Fibroblast of lung (primary cell): Measurements from ENCODE around the gene WNK2. TPM values are rescaled to one million over a fixed set of nuclear protein-coding genes. Genes with fewer than 3 reads are reported as not detected.

ENCODE experiments used
- DNase-seq, 2 donors: peaks; one replicate each; pipeline versions ENCODE4 v3.0.0 to v3.0.0-alpha.2; 2010; ENCODE audit warnings: low read depth in 2 of 2
- H2AFZ ChIP-seq: 2 replicates; pipeline ENCODE4 v1.5.1; 2012; ENCODE audit warnings: low read length, control low read depth, inconsistent platforms
- H3K27ac ChIP-seq: 2 replicates; pipeline ENCODE4 v1.5.1; 2011; ENCODE audit warnings: low read length, control low read depth; ENCODE audit not compliant: insufficient read depth
- H3K27me3 ChIP-seq: 2 replicates; pipeline ENCODE4 v1.5.1; 2011; ENCODE audit warnings: mild to moderate bottlenecking, low read length; ENCODE audit not compliant: control insufficient read depth, insufficient read depth
- H3K36me3 ChIP-seq: 2 replicates; pipeline ENCODE4 v1.5.1; 2011; ENCODE audit warnings: low read length; ENCODE audit not compliant: control insufficient read depth, insufficient read depth
- H3K4me1 ChIP-seq: 2 replicates; pipeline ENCODE4 v1.5.1; 2011; ENCODE audit warnings: low read length; ENCODE audit not compliant: control insufficient read depth, insufficient read depth; ENCODE audit errors: extremely low read depth
- H3K4me2 ChIP-seq: 2 replicates; pipeline ENCODE4 v1.5.1; 2011; ENCODE audit warnings: low read length, control low read depth; ENCODE audit not compliant: insufficient read depth; ENCODE audit errors: extremely low read depth
- H3K4me3 ChIP-seq, 4 experiments: fragments of 200-600 bp in 1 of 4; sonication (generic) in 1 of 4; replicated peaks in 1 of 4; 2 replicates each; pipeline ENCODE4 v1.5.1; 2011 to 2016; ENCODE audit warnings: low read length in 4 of 4, low read depth in 3 of 4, mild to moderate bottlenecking in 3 of 4, control low read depth in 2 of 4, inconsistent platforms in 1 of 4, mixed read lengths in 1 of 4; ENCODE audit not compliant: insufficient read depth in 1 of 4; ENCODE audit errors: control extremely low read depth in 1 of 4
- H3K79me2 ChIP-seq: 2 replicates; pipeline ENCODE4 v1.5.1; 2012; ENCODE audit warnings: mild to moderate bottlenecking, low read length, inconsistent platforms; ENCODE audit not compliant: control insufficient read depth, insufficient read depth
- H3K9ac ChIP-seq: 2 replicates; pipeline ENCODE4 v1.5.1; 2011; ENCODE audit warnings: mild to moderate bottlenecking, low read length, control low read depth; ENCODE audit not compliant: insufficient read depth
- H3K9me3 ChIP-seq: 2 replicates; pipeline ENCODE4 v1.5.1; 2012; ENCODE audit warnings: low read depth, low read length; ENCODE audit not compliant: control insufficient read depth, insufficient read depth
- H4K20me1 ChIP-seq: 2 replicates; pipeline ENCODE4 v1.5.1; 2011; ENCODE audit warnings: low read length; ENCODE audit not compliant: control insufficient read depth, insufficient read depth; ENCODE audit errors: extremely low read depth
- EZH2 ChIP-seq: IDR thresholded peaks from 2 replicates; pipeline ENCODE4 v1.5.1; 2012; ENCODE audit warnings: low read length, control low read depth, mild to moderate bottlenecking; ENCODE audit errors: missing control alignments
- polyA plus RNA-seq, 2 donors: library from polyadenylated mRNA; depleted of rRNA in 1 of 2; stranded (reverse) in 1 of 2; unstranded in 1 of 2; fragments of >200 nt; gene quantifications; 2 replicates each; pipeline ENCODE4 v1.2.1, GENCODE V29; 2011 to 2012; ENCODE audit warnings: missing spikeins in 1 of 2
- total RNA-seq: library from RNA; depleted of rRNA; stranded (reverse); fragments of >200 nt; gene quantifications from 2 replicates; pipeline ENCODE4 v1.2.1, GENCODE V29; 2014
- TF ChIP-seq, protein P1 (sequence below), 2 donors: IDR thresholded peaks in 1 of 2; conservative IDR thresholded peaks in 1 of 2; 1 replicate in 1 of 2; 2 replicates in 1 of 2; pipeline ENCODE4 v1.5.1; 2011 to 2012; ENCODE audit warnings: low read length in 2 of 2, control low read depth in 1 of 2, inconsistent platforms in 1 of 2, low read depth in 1 of 2, mild to moderate bottlenecking in 1 of 2

Gene WNK2
- total and polyA plus RNA-seq, 2 donors (not counting 1 experiment from before 2014, with no cell fraction given) = not detected

DNA sequence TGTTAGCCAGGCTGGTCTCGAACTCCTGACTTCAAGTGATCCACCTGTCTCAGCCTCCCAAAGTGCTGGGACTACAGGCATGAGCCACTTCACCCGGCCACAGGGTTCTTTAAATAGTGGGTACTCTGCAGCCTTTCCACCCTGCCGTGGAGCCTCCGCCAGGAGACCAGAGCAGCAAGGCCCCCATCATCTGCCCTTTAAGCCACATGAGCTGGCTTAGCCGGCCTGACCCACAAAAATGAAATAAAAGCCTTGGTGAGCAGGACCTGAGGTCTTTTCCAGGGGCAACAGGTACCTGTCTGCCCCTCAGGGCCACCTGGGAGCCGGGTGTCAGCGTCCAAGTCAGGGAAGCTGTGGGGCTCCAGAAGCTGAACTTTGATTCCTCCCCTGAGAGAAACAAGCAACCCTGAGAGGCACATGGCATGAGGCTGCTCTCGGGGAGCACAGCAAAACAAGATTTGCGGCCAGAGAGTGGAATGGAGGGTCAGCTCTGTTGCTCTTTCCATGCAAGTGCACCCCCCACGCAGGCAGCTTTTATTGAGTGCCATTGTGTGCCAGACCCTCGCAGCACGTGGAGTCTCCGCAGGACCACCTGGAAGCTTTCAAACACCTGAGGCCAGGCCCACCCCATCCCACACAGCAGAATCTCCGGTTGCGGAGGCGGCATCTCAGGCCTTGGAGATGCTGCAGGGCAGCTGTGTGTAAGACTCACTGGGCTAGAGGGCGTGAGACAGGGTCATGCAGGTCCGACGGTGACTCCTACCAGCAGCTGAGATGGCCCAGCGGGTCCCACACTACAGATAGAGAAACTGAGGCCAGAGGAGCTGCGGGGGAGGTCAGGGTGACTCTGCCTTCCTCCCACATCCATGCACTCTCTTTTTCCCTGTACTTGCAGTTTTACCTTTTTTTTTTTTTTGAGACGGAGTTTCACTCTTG lies 4.8 kb upstream of the WNK2 start:
- Histone ChIP-seq H3K27me3 (peaks cover 11% of the 10 kb centered on the region), H2AFZ (no peak overlapping the region), H3K27ac (no peak overlapping the region), H3K4me3 (no peak overlapping the region), H3K9me3 (no peaks in the 10 kb centered on the region), H3K9ac (no peak overlapping the region), H3K4me2 (no peak overlapping the region), H4K20me1 (no peaks in the 10 kb centered on the region), H3K4me1 (no peaks in the 10 kb centered on the region), H3K79me2 (no peaks in the 10 kb centered on the region), H3K36me3 (no peaks in the 10 kb centered on the region)
- DNase-seq = no peak
- no peak for TF ChIP-seq EZH2
- TF ChIP-seq, protein P1, sequence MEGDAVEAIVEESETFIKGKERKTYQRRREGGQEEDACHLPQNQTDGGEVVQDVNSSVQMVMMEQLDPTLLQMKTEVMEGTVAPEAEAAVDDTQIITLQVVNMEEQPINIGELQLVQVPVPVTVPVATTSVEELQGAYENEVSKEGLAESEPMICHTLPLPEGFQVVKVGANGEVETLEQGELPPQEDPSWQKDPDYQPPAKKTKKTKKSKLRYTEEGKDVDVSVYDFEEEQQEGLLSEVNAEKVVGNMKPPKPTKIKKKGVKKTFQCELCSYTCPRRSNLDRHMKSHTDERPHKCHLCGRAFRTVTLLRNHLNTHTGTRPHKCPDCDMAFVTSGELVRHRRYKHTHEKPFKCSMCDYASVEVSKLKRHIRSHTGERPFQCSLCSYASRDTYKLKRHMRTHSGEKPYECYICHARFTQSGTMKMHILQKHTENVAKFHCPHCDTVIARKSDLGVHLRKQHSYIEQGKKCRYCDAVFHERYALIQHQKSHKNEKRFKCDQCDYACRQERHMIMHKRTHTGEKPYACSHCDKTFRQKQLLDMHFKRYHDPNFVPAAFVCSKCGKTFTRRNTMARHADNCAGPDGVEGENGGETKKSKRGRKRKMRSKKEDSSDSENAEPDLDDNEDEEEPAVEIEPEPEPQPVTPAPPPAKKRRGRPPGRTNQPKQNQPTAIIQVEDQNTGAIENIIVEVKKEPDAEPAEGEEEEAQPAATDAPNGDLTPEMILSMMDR (conservative IDR thresholded peaks at IDR 0.05 in 1 of 2, IDR thresholded peaks at IDR 0.05 in 1 of 2; ENCODE audit: low read depth in 1 of 2, low read length in 2 of 2) = no peak

DNA sequence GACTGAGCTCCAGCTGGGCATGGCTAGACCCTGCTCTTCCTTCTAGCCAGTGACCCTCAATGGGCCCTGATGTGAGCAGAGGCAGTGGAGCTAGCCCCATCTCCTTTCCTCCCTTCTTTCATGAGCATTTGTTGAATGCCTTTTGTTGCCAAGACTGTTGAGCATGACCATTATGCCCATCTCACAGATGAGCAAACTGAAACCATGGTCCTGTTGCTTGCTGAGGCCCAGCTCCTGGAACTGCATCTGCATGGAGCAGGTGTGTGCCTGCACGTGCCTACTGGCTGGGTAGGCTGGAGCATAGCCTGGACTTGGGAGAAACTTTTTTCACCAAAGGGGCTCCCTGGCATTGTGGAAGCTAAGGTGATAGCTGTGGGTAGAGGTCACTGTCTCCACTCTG lies 3.0 kb upstream of the WNK2 start:
- H3K4me1 ChIP-seq = no peaks in the 10 kb centered on the region
- no peaks in the 10 kb centered on the region for H4K20me1 ChIP-seq
- no peaks in the 10 kb centered on the region for H3K79me2 ChIP-seq
- peaks cover 16% of the 10 kb centered on the region for H3K27me3 ChIP-seq
- H3K36me3 ChIP-seq = no peaks in the 10 kb centered on the region
- no peak overlapping the region for H3K27ac ChIP-seq
- no peak overlapping the region for H3K9ac ChIP-seq
- no peaks in the 10 kb centered on the region for H3K9me3 ChIP-seq
- no peak overlapping the region for H3K4me2 ChIP-seq
- TF ChIP-seq EZH2 = no peak
- TF ChIP-seq, protein P1 (conservative IDR thresholded peaks at IDR 0.05 in 1 of 2, IDR thresholded peaks at IDR 0.05 in 1 of 2; ENCODE audit: low read depth in 1 of 2, low read length in 2 of 2) = no peak
- no peak overlapping the region for H2AFZ ChIP-seq
- no peak for DNase-seq
- no peak overlapping the region for H3K4me3 ChIP-seq

DNA sequence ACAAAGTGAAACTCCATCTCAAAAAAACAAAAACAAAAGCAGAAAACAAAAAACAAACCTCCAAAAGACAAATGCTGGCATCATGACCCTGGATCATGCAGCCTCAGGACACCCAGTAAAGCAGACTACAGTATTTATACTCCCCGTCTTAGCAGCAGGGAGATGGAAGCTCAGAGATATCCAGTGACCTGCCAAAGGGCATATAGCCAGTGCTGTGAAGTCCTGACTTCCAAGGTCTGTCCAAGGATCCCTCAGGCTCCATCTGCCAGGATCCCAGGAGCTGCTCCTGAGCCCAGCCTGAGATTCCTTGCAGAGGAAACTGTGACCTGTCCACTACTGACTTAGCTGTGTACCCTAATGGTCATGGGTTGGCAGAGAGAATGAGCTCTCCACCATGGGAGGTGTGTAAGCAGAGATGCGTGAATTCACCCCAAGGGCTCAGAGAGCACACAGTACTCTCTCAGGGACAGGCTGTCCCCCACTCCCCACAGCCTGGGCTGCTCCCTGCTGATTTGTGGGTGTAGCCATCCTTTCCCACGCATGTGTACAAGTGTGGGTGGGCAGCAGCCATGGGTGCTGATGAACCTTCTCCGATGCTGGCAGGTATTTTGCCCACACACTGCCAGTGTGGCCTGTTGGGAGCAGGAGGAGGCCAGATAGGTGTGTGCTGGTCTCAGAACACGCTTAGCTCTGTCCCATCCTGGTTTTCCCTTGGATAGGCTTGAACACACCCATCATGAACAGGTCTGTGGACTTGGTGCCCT lies 2.1 kb upstream of the WNK2 start:
- Histone ChIP-seq H3K4me1 (no peaks in the 10 kb centered on the region), H3K27ac (no peak overlapping the region), H3K9ac (no peak overlapping the region), H3K36me3 (no peaks in the 10 kb centered on the region), H2AFZ (no peak overlapping the region), H3K27me3 (peaks cover 16% of the 10 kb centered on the region), H3K9me3 (no peaks in the 10 kb centered on the region), H3K79me2 (no peaks in the 10 kb centered on the region), H3K4me3 (no peak overlapping the region), H3K4me2 (no peak overlapping the region), H4K20me1 (no peaks in the 10 kb centered on the region)
- no peak for DNase-seq
- TF ChIP-seq, protein P1 (conservative IDR thresholded peaks at IDR 0.05 in 1 of 2, IDR thresholded peaks at IDR 0.05 in 1 of 2; ENCODE audit: low read depth in 1 of 2, low read length in 2 of 2) = no peak
- no peak for TF ChIP-seq EZH2
